Suprapubic skin (tissue), 3 donors: Measurements from ENCODE around the gene UPF2.

Experiments used
- CTCF ChIP-seq, 2 donors: fragments of 200-600 bp in 1 of 2; fragments of 450-650 bp in 1 of 2; sonication (generic) in 1 of 2; IDR thresholded peaks; one replicate each; pipeline ENCODE4 v1.5.1; 2016 to 2019; ENCODE audit warnings: antibody characterized with exemption in 2 of 2, mild to moderate bottlenecking in 1 of 2, moderate library complexity in 1 of 2
- EP300 ChIP-seq: sonication (generic); formaldehyde crosslinking; IDR thresholded peaks from one replicate; pipeline ENCODE4 v1.6.1; 2017; ENCODE audit warnings: antibody characterized with exemption
- POLR2A ChIP-seq, 2 donors: fragments of 450-650 bp; IDR thresholded peaks; one replicate each; pipeline ENCODE4 v1.6.1; 2017; ENCODE audit warnings: antibody characterized with exemption in 2 of 2, mild to moderate bottlenecking in 2 of 2, moderate library complexity in 2 of 2

GRCh38 chr10:11901454-11901832 is 141.2 kb downstream of the UPF2 start:
- TF ChIP-seq CTCF (IDR thresholded peaks at IDR 0.05) (no peak), EP300 (no peak), POLR2A (IDR thresholded peaks at IDR 0.05) (no peak)
